ENCODE measurements around the gene JADE2.

The JADE2 gene

DNA sequence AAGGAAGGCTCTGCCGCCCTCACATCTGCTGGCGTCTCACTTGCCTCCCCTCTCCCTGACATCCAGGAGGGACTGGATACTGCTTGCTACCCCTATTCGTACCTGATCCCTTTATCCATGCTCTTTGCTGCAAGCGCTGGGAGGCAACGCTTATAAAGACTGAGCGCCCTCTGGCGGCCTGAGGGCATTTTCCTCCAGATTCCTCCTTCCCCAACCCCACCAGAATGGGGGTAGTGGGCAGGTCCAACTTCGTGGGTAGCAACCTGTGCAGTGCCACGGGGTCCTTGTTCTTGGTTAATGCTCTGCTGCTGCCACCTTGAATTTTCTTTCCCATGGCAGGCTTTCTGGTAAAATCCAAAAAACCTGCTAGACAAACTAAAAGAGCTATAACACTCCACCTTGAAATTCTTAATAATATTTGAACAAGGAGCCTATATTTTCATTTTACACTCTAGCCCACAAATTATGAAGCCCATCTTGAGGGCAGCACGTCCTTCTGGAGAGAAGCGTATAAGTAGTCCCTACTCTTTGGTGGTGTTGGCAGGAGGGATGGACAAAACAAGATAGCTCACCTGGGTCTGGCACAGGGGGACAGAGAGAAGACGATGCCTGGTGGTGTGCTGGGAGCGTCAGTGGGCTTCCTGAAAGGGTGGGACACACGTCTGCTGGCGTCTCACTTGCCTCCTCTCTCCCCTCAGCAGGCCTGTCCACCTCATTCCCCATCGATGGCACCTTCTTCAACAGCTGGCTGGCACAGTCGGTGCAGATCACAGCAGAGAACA, 52.5 kb downstream of the JADE2 start:
- no peak overlapping the region for H3K4me3 ChIP-seq (replicated peaks; ENCODE audit: low read depth, low read length)
- TF ChIP-seq, protein P1, sequence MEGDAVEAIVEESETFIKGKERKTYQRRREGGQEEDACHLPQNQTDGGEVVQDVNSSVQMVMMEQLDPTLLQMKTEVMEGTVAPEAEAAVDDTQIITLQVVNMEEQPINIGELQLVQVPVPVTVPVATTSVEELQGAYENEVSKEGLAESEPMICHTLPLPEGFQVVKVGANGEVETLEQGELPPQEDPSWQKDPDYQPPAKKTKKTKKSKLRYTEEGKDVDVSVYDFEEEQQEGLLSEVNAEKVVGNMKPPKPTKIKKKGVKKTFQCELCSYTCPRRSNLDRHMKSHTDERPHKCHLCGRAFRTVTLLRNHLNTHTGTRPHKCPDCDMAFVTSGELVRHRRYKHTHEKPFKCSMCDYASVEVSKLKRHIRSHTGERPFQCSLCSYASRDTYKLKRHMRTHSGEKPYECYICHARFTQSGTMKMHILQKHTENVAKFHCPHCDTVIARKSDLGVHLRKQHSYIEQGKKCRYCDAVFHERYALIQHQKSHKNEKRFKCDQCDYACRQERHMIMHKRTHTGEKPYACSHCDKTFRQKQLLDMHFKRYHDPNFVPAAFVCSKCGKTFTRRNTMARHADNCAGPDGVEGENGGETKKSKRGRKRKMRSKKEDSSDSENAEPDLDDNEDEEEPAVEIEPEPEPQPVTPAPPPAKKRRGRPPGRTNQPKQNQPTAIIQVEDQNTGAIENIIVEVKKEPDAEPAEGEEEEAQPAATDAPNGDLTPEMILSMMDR (IDR thresholded peaks at IDR 0.05; ENCODE audit: low read length, missing control alignments), result peak; percentile 89
- DNase-seq (ENCODE audit: low read depth), result peak; percentile 80

DNA sequence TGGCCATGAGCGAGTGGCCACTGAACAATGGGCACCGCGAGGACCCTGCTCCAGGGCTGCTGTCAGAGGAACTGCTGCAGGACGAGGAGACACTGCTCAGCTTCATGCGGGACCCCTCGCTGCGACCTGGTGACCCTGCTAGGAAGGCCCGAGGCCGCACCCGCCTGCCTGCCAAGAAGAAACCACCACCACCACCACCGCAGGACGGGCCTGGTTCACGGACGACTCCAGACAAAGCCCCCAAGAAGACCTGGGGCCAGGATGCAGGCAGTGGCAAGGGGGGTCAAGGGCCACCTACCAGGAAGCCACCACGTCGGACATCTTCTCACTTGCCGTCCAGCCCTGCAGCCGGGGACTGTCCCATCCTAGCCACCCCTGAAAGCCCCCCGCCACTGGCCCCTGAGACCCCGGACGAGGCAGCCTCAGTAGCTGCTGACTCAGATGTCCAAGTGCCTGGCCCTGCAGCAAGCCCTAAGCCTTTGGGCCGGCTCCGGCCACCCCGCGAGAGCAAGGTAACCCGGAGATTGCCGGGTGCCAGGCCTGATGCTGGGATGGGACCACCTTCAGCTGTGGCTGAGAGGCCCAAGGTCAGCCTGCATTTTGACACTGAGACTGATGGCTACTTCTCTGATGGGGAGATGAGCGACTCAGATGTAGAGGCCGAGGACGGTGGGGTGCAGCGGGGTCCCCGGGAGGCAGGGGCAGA, 53.3 kb downstream of the JADE2 start:
- H3K4me3 ChIP-seq (replicated peaks; ENCODE audit: low read depth, low read length), result no peak overlapping the region
- no peak for DNase-seq (ENCODE audit: low read depth)
- TF ChIP-seq, protein P1 (IDR thresholded peaks at IDR 0.05; ENCODE audit: low read length, missing control alignments), result no peak

DNA sequence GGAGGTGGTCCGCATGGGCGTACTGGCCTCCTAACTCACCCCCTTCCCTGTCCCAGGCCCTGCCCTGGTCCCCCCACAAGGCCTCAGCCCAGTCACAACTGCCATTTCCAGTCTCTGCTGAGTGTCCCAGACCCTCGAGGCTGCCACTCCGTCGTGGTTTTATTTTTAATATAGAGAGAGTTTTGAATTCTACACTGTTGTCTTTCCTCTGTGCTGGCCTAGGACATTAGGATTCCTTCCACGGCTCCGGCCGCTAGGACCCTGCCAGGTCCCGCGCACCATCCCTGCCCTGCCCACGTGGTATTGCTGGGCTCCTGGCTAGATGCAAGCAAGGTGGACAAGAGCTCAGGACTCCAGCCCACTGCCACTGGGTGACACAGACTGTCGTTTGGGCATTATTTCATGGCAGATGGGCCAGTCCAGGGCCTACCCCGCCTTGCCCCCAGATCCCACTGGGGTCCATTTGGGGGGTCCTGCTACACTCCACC, 53.9 kb downstream of the JADE2 start:
- TF ChIP-seq, protein P1 (IDR thresholded peaks at IDR 0.05; ENCODE audit: low read length, missing control alignments), result no peak
- no peak for DNase-seq (ENCODE audit: low read depth)

DNA sequence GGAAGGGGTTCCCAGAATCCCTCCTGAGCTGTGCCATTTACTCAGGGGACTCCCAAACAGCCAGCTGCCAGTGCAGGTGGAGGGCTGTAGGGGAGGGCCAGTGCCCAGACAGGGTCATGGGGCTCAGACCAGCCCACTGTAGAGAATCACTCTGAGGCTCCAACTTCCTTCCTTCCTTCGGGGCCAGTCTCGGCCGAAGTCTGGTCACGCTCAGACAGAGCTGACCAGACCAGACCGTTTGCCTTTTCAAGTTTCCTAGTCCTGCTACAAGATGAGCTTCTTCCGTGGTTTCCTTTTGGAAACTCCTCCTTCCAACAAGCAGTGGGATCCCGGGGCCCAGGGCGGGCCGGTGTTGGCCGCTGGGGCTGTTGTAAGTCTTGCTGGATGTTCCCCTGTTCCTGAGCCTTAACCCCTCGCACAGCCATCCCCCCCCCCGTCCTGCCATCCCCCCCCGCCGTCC, 54.6 kb downstream of the JADE2 start:
- no peak for DNase-seq (ENCODE audit: low read depth)
- TF ChIP-seq, protein P1 (IDR thresholded peaks at IDR 0.05; ENCODE audit: low read length, missing control alignments), result no peak
- no peak overlapping the region for H3K4me3 ChIP-seq (replicated peaks; ENCODE audit: low read depth, low read length)

More for the DNA sequence above, 53.9 kb downstream of the JADE2 start:
- no peak overlapping the region for H3K4me3 ChIP-seq (replicated peaks; ENCODE audit: low read depth, low read length)

DNA sequence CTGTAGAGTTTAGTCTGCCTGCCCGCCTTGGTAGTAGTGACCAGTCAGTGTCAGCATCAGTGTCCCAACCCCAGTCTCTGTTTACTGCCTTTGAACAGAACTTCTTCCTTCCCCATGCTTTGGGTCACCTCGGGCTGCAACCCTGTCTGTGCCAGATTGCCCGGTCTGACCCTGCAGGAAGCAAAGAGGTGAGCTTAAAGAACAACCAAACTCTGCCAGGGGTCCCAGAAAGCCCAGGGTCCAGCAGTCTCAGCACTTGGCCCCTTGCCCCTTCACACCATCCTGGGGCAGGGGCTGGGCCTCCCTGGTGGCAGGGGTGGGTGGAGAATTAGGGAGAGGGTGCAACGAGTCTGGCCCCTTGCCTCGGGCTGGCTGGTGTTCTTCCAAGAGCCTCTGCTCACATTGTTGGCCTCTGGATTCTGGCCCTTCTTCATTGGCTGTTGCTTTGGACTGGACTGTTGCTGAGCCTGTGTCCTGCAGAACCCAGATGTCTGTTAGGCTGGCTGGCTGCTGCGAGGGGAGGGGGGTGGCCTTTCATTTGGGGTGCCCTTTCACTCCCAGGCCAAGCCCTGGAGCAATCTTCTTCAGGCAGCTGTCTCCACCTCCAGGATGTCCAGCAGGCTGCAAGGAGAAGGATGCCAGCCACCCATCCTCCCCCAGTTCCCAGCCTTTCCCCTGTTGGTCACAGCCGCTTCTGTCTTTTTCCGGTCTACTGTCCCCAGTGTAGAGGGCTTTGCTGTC, 55.9 kb downstream of the JADE2 start:
- no peak for DNase-seq (ENCODE audit: low read depth)
- no peak overlapping the region for H3K4me3 ChIP-seq (replicated peaks; ENCODE audit: low read depth, low read length)
- TF ChIP-seq, protein P1 (IDR thresholded peaks at IDR 0.05; ENCODE audit: low read length, missing control alignments), result no peak

DNA sequence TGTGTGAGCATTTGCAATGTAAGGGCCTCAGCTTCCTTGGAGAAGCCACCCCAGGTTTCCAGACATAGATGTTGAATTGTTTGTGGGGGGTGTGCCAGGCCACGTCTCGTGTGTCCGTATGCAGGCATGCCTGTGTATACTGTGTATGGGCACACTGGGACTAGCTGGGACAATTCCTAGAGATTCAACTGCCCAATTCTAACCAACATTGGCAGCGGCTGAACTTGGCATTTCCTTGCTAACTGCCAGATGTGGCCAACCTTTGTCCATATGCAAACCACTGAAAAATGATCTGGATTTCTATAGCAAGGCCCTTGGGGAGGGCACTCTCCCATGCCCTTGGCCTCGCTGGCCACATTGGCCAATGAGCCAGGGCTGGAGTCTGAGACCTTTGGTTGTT, 56.8 kb downstream of the JADE2 start:
- no peak for DNase-seq (ENCODE audit: low read depth)
- no peak overlapping the region for H3K4me3 ChIP-seq (replicated peaks; ENCODE audit: low read depth, low read length)
- TF ChIP-seq, protein P1 (IDR thresholded peaks at IDR 0.05; ENCODE audit: low read length, missing control alignments), result no peak
